ENCODE measurements around the gene TRPV6. TPM values are rescaled to one million over a fixed set of nuclear protein-coding genes. Genes with fewer than 3 reads are reported as not detected.

TRPV6 gene
- total RNA-seq, 3 donors from 2014 or later (not counting 1 experiment from before 2014, with no cell fraction given), result not detected

GRCh38 chr7:142875456-142875855 lies 10.1 kb downstream of the TRPV6 start:
- H3K27ac Mint-ChIP-seq, result no peak overlapping the region
- no peaks in the 10 kb centered on the region for H3K4me1 Mint-ChIP-seq
- H3K4me3 Mint-ChIP-seq, result no peak overlapping the region
- Histone ChIP-seq H3K9me3 (ENCODE audit: control insufficient read depth, insufficient read depth, low read length) (no peaks in the 10 kb centered on the region), H3K36me3 (ENCODE audit: control insufficient read depth, insufficient read depth, low read length) (no peaks in the 10 kb centered on the region), H3K4me3 (ENCODE audit: low read length) (no peak overlapping the region), H3K4me1 (ENCODE audit: control insufficient read depth, insufficient read depth, low read length) (no peaks in the 10 kb centered on the region), H3K27me3 (ENCODE audit: control insufficient read depth, insufficient read depth, low read length) (no peaks in the 10 kb centered on the region), H3K27ac (ENCODE audit: low read length) (no peak overlapping the region)
- no peaks in the 10 kb centered on the region for H3K9me3 Mint-ChIP-seq
- TF ChIP-seq CTCF (IDR thresholded peaks at IDR 0.05), result no peak
- ATAC-seq, result no peak
- intact Hi-C loops (cut with micrococcal nuclease), result no loop called here
- H3K36me3 Mint-ChIP-seq, result no peaks in the 10 kb centered on the region
- no peak for DNase-seq
- WGBS (ENCODE audit: insufficient coverage), result 89% methylated on average over 14 of the region's 14 CpGs
- peaks cover 14 to 15% of the 10 kb centered on the region in 2 donors for H3K27me3 Mint-ChIP-seq (ENCODE audit: low read depth in 2 of 2)

GRCh38 chr7:142874837-142875236 lies 10.7 kb downstream of the TRPV6 start:
- H3K4me1 ChIP-seq (ENCODE audit: control insufficient read depth, insufficient read depth, low read length), result no peaks in the 10 kb centered on the region
- no peak overlapping the region for H3K27ac Mint-ChIP-seq
- no peak overlapping the region for H3K27ac ChIP-seq (ENCODE audit: low read length)
- intact Hi-C loops (cut with micrococcal nuclease), result no loop called here
- no peak for TF ChIP-seq CTCF (IDR thresholded peaks at IDR 0.05)
- no peak for DNase-seq
- no peaks in the 10 kb centered on the region for H3K36me3 ChIP-seq (ENCODE audit: control insufficient read depth, insufficient read depth, low read length)
- no peaks in the 10 kb centered on the region for H3K27me3 ChIP-seq (ENCODE audit: control insufficient read depth, insufficient read depth, low read length)
- no peak overlapping the region for H3K4me3 ChIP-seq (ENCODE audit: low read length)
- H3K4me3 Mint-ChIP-seq, result no peak overlapping the region
- H3K4me1 Mint-ChIP-seq, result no peaks in the 10 kb centered on the region
- H3K27me3 Mint-ChIP-seq (ENCODE audit: low read depth in 2 of 2), result peaks cover 7 to 10% of the 10 kb centered on the region in 2 donors
- H3K36me3 Mint-ChIP-seq, result no peaks in the 10 kb centered on the region
- ATAC-seq, result no peak
- H3K9me3 Mint-ChIP-seq, result no peaks in the 10 kb centered on the region
- 86% methylated on average over 6 of the region's 6 CpGs for WGBS (ENCODE audit: insufficient coverage)
- no peaks in the 10 kb centered on the region for H3K9me3 ChIP-seq (ENCODE audit: control insufficient read depth, insufficient read depth, low read length)

DNA sequence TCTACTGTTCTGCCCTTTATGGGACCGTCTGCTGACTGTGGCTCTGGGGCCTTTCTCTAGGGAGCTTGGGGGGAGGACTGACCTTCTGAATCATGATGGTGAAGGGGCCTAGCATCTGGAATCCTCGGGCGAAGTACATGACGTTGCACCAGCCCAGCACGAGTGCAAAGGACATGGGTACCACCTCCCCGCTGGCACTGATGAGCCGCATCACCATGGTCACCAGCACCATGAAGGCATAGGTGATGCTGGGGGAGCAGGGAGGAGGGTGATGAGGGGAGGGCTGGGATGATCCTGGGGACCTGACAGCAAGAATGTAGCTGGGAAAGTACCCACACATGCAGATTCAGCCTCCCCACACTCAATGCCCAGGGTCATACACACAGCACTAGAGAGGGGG lies 11.1 kb downstream of the TRPV6 start:
- Mint-ChIP-seq H3K4me3 (no peak overlapping the region), H3K27ac (no peak overlapping the region), H3K4me1 (no peaks in the 10 kb centered on the region), H3K27me3 (ENCODE audit: low read depth in 2 of 2) (peaks cover 3 to 8% of the 10 kb centered on the region in 2 donors), H3K9me3 (no peaks in the 10 kb centered on the region), H3K36me3 (no peaks in the 10 kb centered on the region)
- no peak for TF ChIP-seq CTCF (IDR thresholded peaks at IDR 0.05)
- H3K27me3 ChIP-seq (ENCODE audit: control insufficient read depth, insufficient read depth, low read length), result no peaks in the 10 kb centered on the region
- no peak for DNase-seq
- WGBS (ENCODE audit: insufficient coverage), result 89% methylated on average over 7 of the region's 7 CpGs
- ATAC-seq, result no peak
- no peak overlapping the region for H3K27ac ChIP-seq (ENCODE audit: low read length)
- no peak overlapping the region for H3K4me3 ChIP-seq (ENCODE audit: low read length)
- H3K4me1 ChIP-seq (ENCODE audit: control insufficient read depth, insufficient read depth, low read length), result no peaks in the 10 kb centered on the region
- no peaks in the 10 kb centered on the region for H3K9me3 ChIP-seq (ENCODE audit: control insufficient read depth, insufficient read depth, low read length)
- H3K36me3 ChIP-seq (ENCODE audit: control insufficient read depth, insufficient read depth, low read length), result no peaks in the 10 kb centered on the region
- intact Hi-C loops (cut with micrococcal nuclease), result no loop called here

DNA sequence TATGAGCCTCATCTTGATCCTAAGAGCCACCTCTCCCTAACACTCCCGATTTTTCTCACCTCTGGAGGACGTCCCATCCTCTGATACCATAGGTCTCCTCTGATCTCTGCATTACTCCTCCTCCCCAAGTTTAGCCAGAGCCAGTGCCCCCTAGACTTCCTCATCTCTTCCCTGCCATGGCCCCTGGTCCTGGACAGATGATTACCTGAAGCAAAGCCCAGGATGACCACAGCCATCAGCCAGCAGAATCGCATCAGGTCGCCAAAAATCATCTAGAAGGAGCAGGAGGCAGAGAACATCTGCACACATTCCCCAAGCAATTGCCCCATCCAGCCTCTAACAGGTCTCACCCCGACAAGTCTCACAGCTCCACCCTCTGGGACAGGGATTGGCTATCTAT lies 11.7 kb downstream of the TRPV6 start:
- ATAC-seq, result no peak
- Histone ChIP-seq H3K36me3 (ENCODE audit: control insufficient read depth, insufficient read depth, low read length) (no peaks in the 10 kb centered on the region), H3K4me1 (ENCODE audit: control insufficient read depth, insufficient read depth, low read length) (no peaks in the 10 kb centered on the region), H3K27ac (ENCODE audit: low read length) (no peak overlapping the region), H3K9me3 (ENCODE audit: control insufficient read depth, insufficient read depth, low read length) (no peaks in the 10 kb centered on the region), H3K27me3 (ENCODE audit: control insufficient read depth, insufficient read depth, low read length) (no peaks in the 10 kb centered on the region), H3K4me3 (ENCODE audit: low read length) (no peak overlapping the region)
- H3K4me3 Mint-ChIP-seq, result no peak overlapping the region
- no peak for TF ChIP-seq CTCF (IDR thresholded peaks at IDR 0.05)
- peaks cover 0 to 5% of the 10 kb centered on the region in 2 donors for H3K27me3 Mint-ChIP-seq (ENCODE audit: low read depth in 2 of 2)
- DNase-seq, result no peak
- H3K36me3 Mint-ChIP-seq, result no peaks in the 10 kb centered on the region
- 84% methylated on average over 5 of the region's 5 CpGs for WGBS (ENCODE audit: insufficient coverage)
- H3K4me1 Mint-ChIP-seq, result no peaks in the 10 kb centered on the region
- intact Hi-C loops (cut with micrococcal nuclease), result no loop called here
- no peaks in the 10 kb centered on the region for H3K9me3 Mint-ChIP-seq
- H3K27ac Mint-ChIP-seq, result no peak overlapping the region

Measured in natural killer cell (primary cell).